ENCODE data around the gene CLDN7. TPM values are rescaled to one million over a fixed set of nuclear protein-coding genes. Genes with fewer than 3 reads are reported as not detected.

Gene CLDN7
- total RNA-seq, 1 experiment from 2014 or later = 177 TPM

GRCh38 chr17:7221278-7222092 is 40.8 kb downstream of the CLDN7 start:
- no peak overlapping the region for H3T11ph ChIP-seq (ENCODE audit: low read length)
- H2BK12ac ChIP-seq (ENCODE audit: insufficient read length, low read depth, low read length) = no peak overlapping the region
- peaks cover 11% of the 10 kb centered on the region for H3K23me2 ChIP-seq (ENCODE audit: insufficient read length, low read depth, low read length, poor library complexity, severe bottlenecking)
- Mint-ChIP-seq H3K36me3 (ENCODE audit: insufficient read depth in 1 of 3, low read depth in 3 of 3) (peaks cover 15 to 56% (median 44%) of the 10 kb centered on the region in 3 experiments; a peak in 6 of 7 replicates), H3K27me3 (ENCODE audit: low read depth) (peaks cover 1% of the 10 kb centered on the region; the same call in 1 of the 2 replicates), H3K4me3 (peak overlapping the region; percentile 95 to 97; a peak in 3 of 5 replicates), H3K9me3 (no peaks in the 10 kb centered on the region; a peak in 1 of 5 replicates), H3K4me1 (peaks cover 38% of the 10 kb centered on the region in 2 experiments), H3K27ac (peak overlapping the region in 1 of 3 experiments; percentile 53; a peak in 1 of 7 replicates)
- H3K23ac ChIP-seq (ENCODE audit: insufficient read length, low read depth, low read length) = no peak overlapping the region
- H2BK15ac ChIP-seq (ENCODE audit: low read depth, low read length) = no peak overlapping the region
- no peak overlapping the region for H4K5ac ChIP-seq (ENCODE audit: insufficient read length, low read depth, low read length)
- H4K91ac ChIP-seq (ENCODE audit: insufficient read length, low read depth, low read length) = no peak overlapping the region
- H2BK120ac ChIP-seq (ENCODE audit: low read depth, low read length, poor library complexity, severe bottlenecking) = no peak overlapping the region
- no peak overlapping the region; the same call in 1 of the 2 replicates for H3K14ac ChIP-seq (ENCODE audit: insufficient read depth, low read length)
- no peak overlapping the region for H3K27ac ChIP-seq (ENCODE audit: insufficient read length, low read depth, low read length)
- H3K4me1 ChIP-seq (ENCODE audit: insufficient read depth, low read length) = no peaks in the 10 kb centered on the region
- H3K9ac ChIP-seq (ENCODE audit: extremely low read depth, insufficient read length, low read length) = no peak overlapping the region
- no peak overlapping the region for H3K56ac ChIP-seq (ENCODE audit: insufficient read length, low read depth, low read length)
- no peak overlapping the region for H2BK20ac ChIP-seq (ENCODE audit: low read depth, low read length, poor library complexity, severe bottlenecking)
- no peak overlapping the region for H4K8ac ChIP-seq (replicated peaks; ENCODE audit: insufficient read length, low read depth, low read length)
- TF ChIP-seq CTCF (conservative IDR thresholded peaks at IDR 0.05) = no peak
- H3K4me2 ChIP-seq (ENCODE audit: insufficient read depth, insufficient read length, low read length) = no peak overlapping the region
- H2AK5ac ChIP-seq (ENCODE audit: insufficient read length, low read length) = no peak overlapping the region
- H3K4ac ChIP-seq (ENCODE audit: low read depth, low read length) = no peak overlapping the region
- no peak overlapping the region for H3K18ac ChIP-seq (ENCODE audit: insufficient read length, low read depth, low read length)
- no peaks in the 10 kb centered on the region for H3K79me2 ChIP-seq (ENCODE audit: insufficient read depth, low read length)
- H3K27me3 ChIP-seq (ENCODE audit: insufficient read depth, low read length) = no peaks in the 10 kb centered on the region
- no peak overlapping the region for H2AFZ ChIP-seq (ENCODE audit: low read length)
- H3K79me1 ChIP-seq (ENCODE audit: insufficient read depth, low read depth, low read length, poor library complexity, severe bottlenecking) = no peaks in the 10 kb centered on the region
- no CpG with 5 or more reads among the region's 10 CpGs for WGBS (ENCODE audit: extremely low coverage, insufficient read length, low lambda C conversion rate)
- peak; percentile 26 for DNase-seq
- no peak overlapping the region for H2BK5ac ChIP-seq (ENCODE audit: insufficient read length, low read length)
- no peaks in the 10 kb centered on the region for H4K20me1 ChIP-seq (ENCODE audit: control insufficient read depth, insufficient read depth, insufficient read length)
- no peaks in the 10 kb centered on the region for H3K9me3 ChIP-seq (ENCODE audit: control insufficient read depth, low read depth, low read length)

Measured in H9 (cell line).